ENCODE measurements around the gene SIAH3.
"Not testable (repeated sequence)": the region's sequence is repeated elsewhere in the genome, so short reads cannot be mapped to it uniquely, and the experiment has no call there.

Gene SIAH3

GRCh38 chr13:45779901-45780300, 71.7 kb downstream of the SIAH3 start:
- DNase-seq, result no peak

- no peak for DNase-seq
These were observed 72.7 kb downstream of the SIAH3 start for GRCh38 chr13:45778882-45779281.

- DNase-seq, result no peak
These were observed 74.8 kb downstream of the SIAH3 start for GRCh38 chr13:45776748-45777147.

GRCh38 chr13:45775401-45775963, 76.1 kb downstream of the SIAH3 start:
- DNase-seq, result no peak

GRCh38 chr13:45773944-45774343, 77.6 kb downstream of the SIAH3 start:
- DNase-seq, result no peak

GRCh38 chr13:45773236-45773635, 78.3 kb downstream of the SIAH3 start:
- no peak for DNase-seq

- DNase-seq, result no peak
These were observed 80.7 kb downstream of the SIAH3 start for GRCh38 chr13:45770886-45771285.

GRCh38 chr13:45768656-45769479, 82.7 kb downstream of the SIAH3 start:
- DNase-seq, result no peak

- no peak for DNase-seq
These were observed 86.1 kb downstream of the SIAH3 start for GRCh38 chr13:45765464-45765863.

GRCh38 chr13:45763419-45763818, 88.1 kb downstream of the SIAH3 start:
- no peak for DNase-seq

GRCh38 chr13:45757589-45757988, 94.0 kb downstream of the SIAH3 start:
- not testable (repeated sequence) for DNase-seq

GRCh38 chr13:45756498-45756897, 95.1 kb downstream of the SIAH3 start:
- not testable (repeated sequence) for DNase-seq

- no peak for DNase-seq
These were observed 99.0 kb downstream of the SIAH3 start for GRCh38 chr13:45752510-45752909.

GRCh38 chr13:45751885-45752284, 99.7 kb downstream of the SIAH3 start:
- DNase-seq, result no peak

- DNase-seq, result no peak
These were observed 101.0 kb downstream of the SIAH3 start for GRCh38 chr13:45750566-45750965.

GRCh38 chr13:45748941-45749759, 102.4 kb downstream of the SIAH3 start:
- DNase-seq, result no peak

- no peak for DNase-seq
These were observed 104.5 kb downstream of the SIAH3 start for GRCh38 chr13:45747071-45747470.

GRCh38 chr13:45744979-45745378, 106.6 kb downstream of the SIAH3 start:
- no peak for DNase-seq

GRCh38 chr13:45742985-45743384, 108.6 kb downstream of the SIAH3 start:
- DNase-seq, result no peak

GRCh38 chr13:45737571-45738017, 114.0 kb downstream of the SIAH3 start:
- DNase-seq, result no peak

- no peak for DNase-seq
These were observed 118.2 kb downstream of the SIAH3 start for GRCh38 chr13:45733361-45733760.

GRCh38 chr13:45732916-45733315, 118.6 kb downstream of the SIAH3 start:
- DNase-seq, result no peak

GRCh38 chr13:45731455-45731854, 120.1 kb downstream of the SIAH3 start:
- no peak for DNase-seq

GRCh38 chr13:45728759-45729158, 122.8 kb downstream of the SIAH3 start:
- DNase-seq, result no peak

Measured in bone marrow (tissue), 2 donors.